C4-2B (cell line): ENCODE data around the gene SLC25A39.

Experiments used
- CTCF ChIP-seq: fragments of 450-650 bp; conservative IDR thresholded peaks from 2 replicates; pipeline ENCODE4 v1.5.1; 2017; ENCODE audit warnings: mild to moderate bottlenecking
- ZFX ChIP-seq: fragments of 450-650 bp; IDR thresholded peaks from 2 replicates; pipeline ENCODE4 v1.6.1; 2017

- TF ChIP-seq CTCF: no peak
- TF ChIP-seq ZFX: no peak
Observed at GRCh38 chr17:44314524-44314868, 10.1 kb downstream of the SLC25A39 start.
